Activated naive CD8-positive, alpha-beta T cell treated with anti-CD3 and anti-CD28 coated beads, Interleukin-2, amount 50 U/mL, for 24 hours (primary cell): ENCODE measurements around the gene HAPLN2.
"Not testable (repeated sequence)": the region's sequence is repeated elsewhere in the genome, so short reads cannot be mapped to it uniquely, and the experiment has no call there.

ENCODE experiments used
- ATAC-seq: fragments of 150-1000 bp; cut with Tn5 transposase; one replicate; pipeline ENCODE4 v1.10.0; 2021
- DNase-seq: peaks from one replicate; pipeline ENCODE4 v3.0.0; 2021
- H3K27ac Mint-ChIP-seq: one replicate; pipeline ENCODE4 v1.8.0; 2021; ENCODE audit warnings: mild to moderate bottlenecking, mixed read lengths
- H3K27me3 Mint-ChIP-seq: one replicate; pipeline ENCODE4 v1.8.0; 2021; ENCODE audit warnings: mixed read lengths
- H3K36me3 Mint-ChIP-seq: one replicate; pipeline ENCODE4 v1.8.0; 2021; ENCODE audit warnings: low read depth, mixed read lengths
- H3K4me1 Mint-ChIP-seq: one replicate; pipeline ENCODE4 v1.8.0; 2021; ENCODE audit warnings: mixed read lengths
- H3K4me3 Mint-ChIP-seq: one replicate; pipeline ENCODE4 v1.8.0; 2021; ENCODE audit warnings: mild to moderate bottlenecking, moderate library complexity, mixed read lengths
- H3K9me3 Mint-ChIP-seq: one replicate; pipeline ENCODE4 v1.8.0; 2021; ENCODE audit warnings: mixed read lengths

HAPLN2 gene

GRCh38 chr1:156586892-156587477 is 32.2 kb upstream of the HAPLN2 start:
- Mint-ChIP-seq H3K27me3 (no peaks in the 10 kb centered on the region), H3K27ac (no peak overlapping the region), H3K36me3 (peaks cover 3% of the 10 kb centered on the region), H3K4me3 (no peak overlapping the region), H3K9me3 (no peaks in the 10 kb centered on the region), H3K4me1 (peaks cover 32% of the 10 kb centered on the region)
- DNase-seq (no peak), ATAC-seq (no peak)

GRCh38 chr1:156587927-156588326 is 31.3 kb upstream of the HAPLN2 start:
- H3K36me3 Mint-ChIP-seq, H3K4me3 Mint-ChIP-seq, H3K27me3 Mint-ChIP-seq, H3K9me3 Mint-ChIP-seq, DNase-seq, ATAC-seq, H3K27ac Mint-ChIP-seq: not testable (repeated sequence)
- H3K4me1 Mint-ChIP-seq = peaks cover 33% of the 10 kb centered on the region

- Mint-ChIP-seq H3K4me1 (peaks cover 34% of the 10 kb centered on the region), H3K27ac (no peak overlapping the region), H3K27me3 (no peaks in the 10 kb centered on the region), H3K4me3 (no peak overlapping the region), H3K36me3 (peaks cover 5% of the 10 kb centered on the region), H3K9me3 (no peaks in the 10 kb centered on the region)
- no peak for DNase-seq
- ATAC-seq = no peak
Measured at GRCh38 chr1:156589546-156589945, 29.7 kb upstream of the HAPLN2 start.

- H3K27ac Mint-ChIP-seq = peak overlapping the region; percentile 52
- ATAC-seq = no peak
Measured at GRCh38 chr1:156590326-156591180, 28.7 kb upstream of the HAPLN2 start.

GRCh38 chr1:156591181-156591431 is 28.1 kb upstream of the HAPLN2 start:
- Mint-ChIP-seq H3K4me1 (peaks cover 35% of the 10 kb centered on the region), H3K9me3 (no peaks in the 10 kb centered on the region), H3K27ac (peak overlapping the region; percentile 92), H3K36me3 (peaks cover 15% of the 10 kb centered on the region), H3K27me3 (no peaks in the 10 kb centered on the region), H3K4me3 (peak overlapping the region; percentile 83)
- DNase-seq (no peak), ATAC-seq (peak; percentile 10)

More at GRCh38 chr1:156590326-156591180, 28.7 kb upstream of the HAPLN2 start:
- no peak for DNase-seq
- H3K4me1 Mint-ChIP-seq = peaks cover 36% of the 10 kb centered on the region
- H3K9me3 Mint-ChIP-seq = no peaks in the 10 kb centered on the region
- H3K36me3 Mint-ChIP-seq = peaks cover 11% of the 10 kb centered on the region
- H3K27me3 Mint-ChIP-seq = no peaks in the 10 kb centered on the region
- peak overlapping the region; percentile 83 for H3K4me3 Mint-ChIP-seq

GRCh38 chr1:156591432-156592157 is 27.6 kb upstream of the HAPLN2 start, which contains the start of gene NAXE:
Gene NAXE (plus strand): TSS chr1:156591776. CDS start chr1:156591805, 29 bp downstream.
- H3K27ac Mint-ChIP-seq = peak within 1 kb of the TSS; percentile 92
- H3K36me3 Mint-ChIP-seq = peaks cover 19% of the 10 kb centered on the region
- no peaks in the 10 kb centered on the region for H3K9me3 Mint-ChIP-seq

GRCh38 chr1:156592158-156592909 is 26.9 kb upstream of the HAPLN2 start:
- Mint-ChIP-seq H3K4me1 (peaks cover 35% of the 10 kb centered on the region), H3K36me3 (peaks cover 26% of the 10 kb centered on the region), H3K9me3 (no peaks in the 10 kb centered on the region), H3K27me3 (no peaks in the 10 kb centered on the region), H3K4me3 (peak overlapping the region; percentile 83), H3K27ac (peak overlapping the region; percentile 83)
- DNase-seq (no peak), ATAC-seq (no peak)

More at GRCh38 chr1:156591432-156592157, 27.6 kb upstream of the HAPLN2 start, which contains the start of gene NAXE:
- Mint-ChIP-seq H3K4me3 (peak within 1 kb of the TSS; percentile 83), H3K27me3 (no peaks in the 10 kb centered on the region), H3K4me1 (peaks cover 35% of the 10 kb centered on the region)
- DNase-seq (peak; percentile 75), ATAC-seq (peak; percentile 88)

- H3K4me1 Mint-ChIP-seq = peaks cover 35% of the 10 kb centered on the region
- no peaks in the 10 kb centered on the region for H3K27me3 Mint-ChIP-seq
- peak overlapping the region; percentile 83 for H3K4me3 Mint-ChIP-seq
- no peak for ATAC-seq
- no peaks in the 10 kb centered on the region for H3K9me3 Mint-ChIP-seq
- peaks cover 30% of the 10 kb centered on the region for H3K36me3 Mint-ChIP-seq
- H3K27ac Mint-ChIP-seq = peak overlapping the region; percentile 83
- DNase-seq = no peak
Measured at GRCh38 chr1:156592910-156593660, 26.1 kb upstream of the HAPLN2 start.

- no peak for ATAC-seq
- no peak overlapping the region for H3K27ac Mint-ChIP-seq
- DNase-seq = no peak
- H3K27me3 Mint-ChIP-seq = no peaks in the 10 kb centered on the region
- peaks cover 40% of the 10 kb centered on the region for H3K4me1 Mint-ChIP-seq
- peaks cover 36% of the 10 kb centered on the region for H3K36me3 Mint-ChIP-seq
- no peaks in the 10 kb centered on the region for H3K9me3 Mint-ChIP-seq
- H3K4me3 Mint-ChIP-seq = no peak overlapping the region
Measured at GRCh38 chr1:156593661-156593989, 25.6 kb upstream of the HAPLN2 start.

- DNase-seq = no peak
- Mint-ChIP-seq H3K27ac (peak overlapping the region; percentile 25), H3K4me3 (no peak overlapping the region), H3K9me3 (no peaks in the 10 kb centered on the region), H3K36me3 (peaks cover 41% of the 10 kb centered on the region), H3K27me3 (no peaks in the 10 kb centered on the region), H3K4me1 (peaks cover 46% of the 10 kb centered on the region)
- no peak for ATAC-seq
Measured at GRCh38 chr1:156594190-156594589, 25.0 kb upstream of the HAPLN2 start.

- peak overlapping the region; percentile 17 for H3K27ac Mint-ChIP-seq
- DNase-seq (no peak), ATAC-seq (no peak)
- peaks cover 54% of the 10 kb centered on the region for H3K4me1 Mint-ChIP-seq
- no peak overlapping the region for H3K4me3 Mint-ChIP-seq
- H3K27me3 Mint-ChIP-seq = no peaks in the 10 kb centered on the region
- peaks cover 46% of the 10 kb centered on the region for H3K36me3 Mint-ChIP-seq
- H3K9me3 Mint-ChIP-seq = no peaks in the 10 kb centered on the region
Measured at GRCh38 chr1:156595016-156595415, 24.2 kb upstream of the HAPLN2 start.

- Mint-ChIP-seq H3K27ac (peak overlapping the region; percentile 33), H3K4me3 (no peak overlapping the region), H3K36me3 (peaks cover 60% of the 10 kb centered on the region), H3K4me1 (peaks cover 52% of the 10 kb centered on the region), H3K9me3 (no peaks in the 10 kb centered on the region), H3K27me3 (no peaks in the 10 kb centered on the region)
- DNase-seq (no peak), ATAC-seq (no peak)
Measured at GRCh38 chr1:156596426-156596825, 22.8 kb upstream of the HAPLN2 start.

- H3K27me3 Mint-ChIP-seq = no peaks in the 10 kb centered on the region
- no peak overlapping the region for H3K4me3 Mint-ChIP-seq
- peaks cover 58% of the 10 kb centered on the region for H3K4me1 Mint-ChIP-seq
- peaks cover 58% of the 10 kb centered on the region for H3K36me3 Mint-ChIP-seq
- no peak for ATAC-seq
- no peaks in the 10 kb centered on the region for H3K9me3 Mint-ChIP-seq
- H3K27ac Mint-ChIP-seq = peak overlapping the region; percentile 100
- no peak for DNase-seq
Measured at GRCh38 chr1:156598125-156598524, 21.1 kb upstream of the HAPLN2 start.
